GM19463 (cell line): Measurements from ENCODE around the gene ISYNA1.

Experiments
- ATAC-seq: cut with Tn5 transposase; IDR thresholded peaks from one replicate; pipeline ENCODE4 v1.9.1; 2021; ENCODE audit warnings: mild to moderate bottlenecking, moderate library complexity; ENCODE audit not compliant: unreplicated experiment

The ISYNA1 gene

GRCh38 chr19:18445262-18445948 lies 7.5 kb upstream of the ISYNA1 start:
- no peak for ATAC-seq

- ATAC-seq: no peak
Observed at GRCh38 chr19:18444513-18444912, 6.6 kb upstream of the ISYNA1 start.

GRCh38 chr19:18443831-18444230 lies 5.9 kb upstream of the ISYNA1 start:
- ATAC-seq: no peak

- ATAC-seq: no peak
Observed at GRCh38 chr19:18443406-18443805, 5.5 kb upstream of the ISYNA1 start.

- no peak for ATAC-seq
Observed at GRCh38 chr19:18442941-18443340, 5.0 kb upstream of the ISYNA1 start.

GRCh38 chr19:18441804-18442788 lies 4.2 kb upstream of the ISYNA1 start:
- ATAC-seq: no peak

GRCh38 chr19:18440936-18441803 lies 3.2 kb upstream of the ISYNA1 start:
- ATAC-seq: no peak

GRCh38 chr19:18440415-18440877 lies 2.5 kb upstream of the ISYNA1 start:
- ATAC-seq: no peak

GRCh38 chr19:18439910-18440237 lies 1.9 kb upstream of the ISYNA1 start:
- no peak for ATAC-seq

- no peak for ATAC-seq
Observed at GRCh38 chr19:18439025-18439909, 1.3 kb upstream of the ISYNA1 start.

- no peak for ATAC-seq
Observed at GRCh38 chr19:18438331-18439024, 545 bp upstream of the ISYNA1 start.

- peak; percentile 47 for ATAC-seq
Observed at GRCh38 chr19:18436671-18437490, 1.1 kb downstream of the ISYNA1 start.

- ATAC-seq: no peak
Observed at GRCh38 chr19:18435842-18436670, 1.9 kb downstream of the ISYNA1 start.

- no peak for ATAC-seq
Observed at GRCh38 chr19:18435178-18435841, 2.6 kb downstream of the ISYNA1 start.

- ATAC-seq: no peak
Observed at GRCh38 chr19:18434411-18435175, 3.3 kb downstream of the ISYNA1 start.

- ATAC-seq: no peak
Observed at GRCh38 chr19:18433735-18434398, 4.1 kb downstream of the ISYNA1 start.
